Pancreas (tissue), 10 donors: Measurements from ENCODE around the gene NCDN. TPM values are rescaled to one million over a fixed set of nuclear protein-coding genes. Genes with fewer than 3 reads are reported as not detected.

Experiments
- ATAC-seq, 4 donors: fragments of 200-7000 bp; cut with Tn5 transposase; one replicate each; pipeline versions ENCODE4 v1.8.0 to v1.9.1; 2020; ENCODE audit warnings: mild to moderate bottlenecking in 4 of 4, moderate library complexity in 4 of 4
- DNase-seq, 6 donors: peaks; one replicate each; pipeline ENCODE4 v3.0.0-alpha.2; 2020
- FAIRE-seq: peaks from 2 replicates; lab custom pipeline; 2012; peaks lifted over from hg19 to GRCh38; lab: Jason Lieb, UNC
- H3K27ac ChIP-seq, 4 donors: fragments of 200-600 bp; sonication (generic); 1 replicate in 3 of 4; 2 replicates in 1 of 4; pipeline versions ENCODE4 v1.5.0 to v1.8.0; 2020
- H3K27me3 ChIP-seq, 4 donors: fragments of 200-600 bp; one replicate each; pipeline ENCODE4 v1.8.0; 2021
- H3K36me3 ChIP-seq, 3 donors: fragments of 200-600 bp; sonication (generic) in 1 of 3; one replicate each; pipeline versions ENCODE4 v1.5.0 to v1.8.0; 2020 to 2021
- H3K4me1 ChIP-seq, 3 donors: fragments of 200-600 bp; one replicate each; pipeline ENCODE4 v1.8.0; 2021
- H3K4me3 ChIP-seq, 4 donors: fragments of 200-600 bp; sonication (generic) in 2 of 4; one replicate each; pipeline versions ENCODE4 v1.5.0 to v1.8.0; 2020 to 2021
- H3K9me3 ChIP-seq, 4 donors: fragments of 200-600 bp; one replicate each; pipeline ENCODE4 v1.8.0; 2021
- CTCF ChIP-seq, 4 donors: fragments of 200-600 bp; sonication (generic) in 3 of 4; IDR thresholded peaks; one replicate each; pipeline versions ENCODE4 v1.5.0 to v1.8.0; 2021; ENCODE audit warnings: antibody characterized with exemption in 4 of 4
- WGBS, 2 donors: extraction: QIAGEN DNeasy Blood & Tissue Kit; methylation state at CpG; one replicate each; pipeline ENCODE4 v1.1.7; 2013; 5-methylcytosine and 5-hydroxymethylcytosine counted together
- intact Hi-C, 3 donors: fragments of 100-400 bp; cut with DNase I; formaldehyde crosslinking; loops; one replicate each; pipeline versions ENCODE4 v1.11.1 to v1.14.2; 2022
- polyA plus RNA-seq, 2 donors: library from polyadenylated mRNA; stranded (reverse); fragments of 200-250 nt; gene quantifications; one replicate each; pipeline ENCODE4 v1.2.3, GENCODE V29; 2013
- total RNA-seq, 6 donors: library from RNA; stranded (reverse); fragmentation: NEBNext Ultra II Directional in 4 of 6; extraction: Animal tissue kit (Norgen Biotek cat#: 25700) in 4 of 6; gene quantifications; one replicate each; pipeline versions ENCODE4 v1.2.1 to v1.2.4, GENCODE V29; 2021 to 2023
- donor health status: healthy with polysubstance abuse.
- donor health status: DM: no; HTN: no; CAD: no; lungs with moderate emphysema.
- donor health status: DM: no; HTN: no; CAD: no.
- donor health status: control.
- donor health status: control.
- donor health status: Bipolar disorder and iron deficiency.
- donor health status: DM: yes; HTN: yes; CAD: no.
- donor health status: DM: no; HTN: no; CAD: no.
- donor health status: DM: no; HTN: no; CAD: no.
- donor health status: DM: yes; HTN: yes; CAD: no.

NCDN gene
- total and polyA plus RNA-seq, 8 donors, result 4.4 to 12.8 (median 7.2) TPM

GRCh38 chr1:35594005-35594760 is 36.6 kb downstream of the NCDN start:
- TF ChIP-seq CTCF (IDR thresholded peaks at IDR 0.05), result no peak
- intact Hi-C loops, result no loop called here
- DNase-seq (no peak), FAIRE-seq (no peak), ATAC-seq (no peak)
- Histone ChIP-seq H3K27me3 (no peaks in the 10 kb centered on the region), H3K4me1 (no peaks in the 10 kb centered on the region), H3K36me3 (no peaks in the 10 kb centered on the region), H3K4me3 (no peak overlapping the region), H3K27ac (no peak overlapping the region), H3K9me3 (no peaks in the 10 kb centered on the region)
- whole genome bisulfite sequencing, 2 donors, result 92 to 95% methylated on average over 9 of the region's 9 CpGs

GRCh38 chr1:35595684-35596083 is 38.1 kb downstream of the NCDN start:
- ATAC-seq, result no peak
- intact Hi-C loops, result no loop called here
- DNase-seq, result peak in 1 of 6 donors; percentile 3

GRCh38 chr1:35597870-35598269 is 40.3 kb downstream of the NCDN start:
- 85 to 90% methylated on average over 5 of the region's 5 CpGs for WGBS, 2 donors
- ATAC-seq (no peak), FAIRE-seq (no peak), DNase-seq (no peak)
- TF ChIP-seq CTCF (IDR thresholded peaks at IDR 0.05), result no peak
- H3K36me3 ChIP-seq, result peaks cover 0 to 12% (median 5%) of the 10 kb centered on the region in 3 donors
- H3K4me1 ChIP-seq, result no peaks in the 10 kb centered on the region
- intact Hi-C loops, result no loop called here
- H3K4me3 ChIP-seq, result no peak overlapping the region
- H3K27me3 ChIP-seq, result no peaks in the 10 kb centered on the region
- no peaks in the 10 kb centered on the region for H3K9me3 ChIP-seq
- no peak overlapping the region for H3K27ac ChIP-seq

More at GRCh38 chr1:35595684-35596083, 38.1 kb downstream of the NCDN start:
- no peak for FAIRE-seq
- 84 to 92% methylated on average over 7 of the region's 7 CpGs for WGBS, 2 donors
- Histone ChIP-seq H3K27ac (no peak overlapping the region), H3K36me3 (no peaks in the 10 kb centered on the region), H3K4me1 (no peaks in the 10 kb centered on the region), H3K9me3 (no peaks in the 10 kb centered on the region), H3K4me3 (no peak overlapping the region), H3K27me3 (no peaks in the 10 kb centered on the region)
- TF ChIP-seq CTCF (IDR thresholded peaks at IDR 0.05), result no peak

DNA sequence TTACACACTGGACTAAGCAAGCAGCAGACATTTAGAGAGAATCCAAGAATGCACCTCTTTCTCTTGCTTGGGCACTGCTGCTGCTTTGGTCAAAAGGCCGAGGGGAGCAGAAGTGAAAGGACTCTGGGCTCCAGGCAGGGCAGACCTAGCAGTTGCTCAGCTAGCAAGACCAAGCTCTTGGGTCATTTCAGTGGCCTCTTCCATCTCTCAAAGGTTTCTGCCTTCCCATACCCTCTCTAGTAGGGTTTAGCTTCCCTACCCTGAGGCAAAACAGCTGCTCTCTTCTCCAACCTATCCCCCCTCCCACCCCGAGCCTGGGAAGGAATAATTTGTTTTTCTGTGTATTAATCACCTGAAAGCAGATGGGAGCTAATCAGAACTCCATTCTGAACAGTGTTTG is 41.3 kb downstream of the NCDN start:
- no peak for FAIRE-seq

More for the DNA sequence above, 41.3 kb downstream of the NCDN start:
- ATAC-seq (no peak), DNase-seq (no peak)
- H3K36me3 ChIP-seq, result peaks cover 0 to 20% (median 8%) of the 10 kb centered on the region in 3 donors
- 68 to 78% methylated on average over 2 of the region's 2 CpGs for WGBS, 2 donors
- no peak for TF ChIP-seq CTCF (IDR thresholded peaks at IDR 0.05)
- no peaks in the 10 kb centered on the region for H3K9me3 ChIP-seq
- intact Hi-C loops, result no loop called here
- no peak overlapping the region for H3K27ac ChIP-seq
- H3K4me1 ChIP-seq, result no peaks in the 10 kb centered on the region
- no peaks in the 10 kb centered on the region for H3K27me3 ChIP-seq
- H3K4me3 ChIP-seq, result no peak overlapping the region
